GM12878 (cell line): ENCODE data around the gene RPUSD3. TPM values are rescaled to one million over a fixed set of nuclear protein-coding genes. Genes with fewer than 3 reads are reported as not detected.

Experiments
- ATF7 ChIP-seq: fragments of 450-650 bp; IDR thresholded peaks from 2 replicates; pipeline ENCODE4 v1.6.1; 2016; ENCODE audit warnings: low read depth, mild to moderate bottlenecking
- CREM ChIP-seq: IDR thresholded peaks from 2 replicates; pipeline ENCODE4 v1.6.1; 2014; ENCODE audit warnings: antibody characterized with exemption, low read depth
- EZH2 ChIP-seq: IDR thresholded peaks from 2 replicates; pipeline ENCODE4 v1.6.1; 2012; ENCODE audit warnings: low read depth, mild to moderate bottlenecking, control low read depth, inconsistent platforms, low read length, borderline replicate concordance; ENCODE audit not compliant: control insufficient read depth
- GABPA ChIP-seq: IDR thresholded peaks from 2 replicates; pipeline ENCODE4 v1.6.1; 2014; ENCODE audit warnings: antibody characterized with exemption, low read depth, mild to moderate bottlenecking, inconsistent platforms
- HCFC1 ChIP-seq: fragments of 150-350 bp; IDR thresholded peaks from 2 replicates; pipeline ENCODE4 v1.6.1; 2014; ENCODE audit warnings: low read length
- JUNB ChIP-seq: IDR thresholded peaks from 2 replicates; pipeline ENCODE4 v1.6.1; 2016; ENCODE audit warnings: antibody characterized with exemption, mild to moderate bottlenecking
- NFYA ChIP-seq: IDR thresholded peaks from 2 replicates; pipeline ENCODE4 v1.6.1; 2011; ENCODE audit warnings: low read depth, mild to moderate bottlenecking, low read length, improper control_type of control experiment, borderline replicate concordance
- NKRF ChIP-seq: fragments of 450-650 bp; conservative IDR thresholded peaks from 2 replicates; pipeline ENCODE4 v1.6.1; 2017; ENCODE audit warnings: mild to moderate bottlenecking, moderate library complexity
- POLR2AphosphoS2 ChIP-seq: IDR thresholded peaks from 2 replicates; pipeline ENCODE4 v1.6.1; 2011; ENCODE audit warnings: low read depth, mild to moderate bottlenecking, low read length, improper control_type of control experiment, moderate library complexity
- POU2F2 ChIP-seq: IDR thresholded peaks from 3 replicates; pipeline ENCODE4 v1.6.1; 2011; ENCODE audit warnings: low read depth, mild to moderate bottlenecking, low read length, borderline replicate concordance
- PRDM15 ChIP-seq: fragments of 450-650 bp; formaldehyde crosslinking; IDR thresholded peaks from 2 replicates; pipeline ENCODE4 v1.4.0; 2020; ENCODE audit warnings: mild to moderate bottlenecking, moderate library complexity
- RAD51 ChIP-seq: fragments of 450-650 bp; IDR thresholded peaks from 2 replicates; pipeline ENCODE4 v1.6.1; 2016; ENCODE audit warnings: moderate library complexity, mild to moderate bottlenecking, inconsistent platforms
- RCOR1 ChIP-seq: conservative IDR thresholded peaks from 2 replicates; pipeline ENCODE4 v1.6.1; 2012; ENCODE audit warnings: low read depth, low read length, improper control_type of control experiment
- REST ChIP-seq: IDR thresholded peaks from 2 replicates; pipeline ENCODE4 v1.6.1; 2012; ENCODE audit warnings: mild to moderate bottlenecking, low read depth, low read length
- SMARCA5 ChIP-seq: fragments of 450-650 bp; IDR thresholded peaks from 2 replicates; pipeline ENCODE4 v1.6.1; 2017; ENCODE audit warnings: mild to moderate bottlenecking
- USF1 ChIP-seq: IDR thresholded peaks from 2 replicates; pipeline ENCODE4 v1.6.1; 2011; ENCODE audit warnings: borderline replicate concordance, low read depth, mild to moderate bottlenecking, moderate library complexity, mixed read lengths, low read length; ENCODE audit not compliant: insufficient read depth; ENCODE audit errors: extremely low read length
- USF2 ChIP-seq: IDR thresholded peaks from 2 replicates; pipeline ENCODE4 v1.6.1; 2011; ENCODE audit warnings: low read depth, low read length, improper control_type of control experiment, borderline replicate concordance
- ZSCAN29 ChIP-seq: fragments of 450-650 bp; IDR thresholded peaks from 2 replicates; pipeline ENCODE4 v1.6.1; 2017; ENCODE audit warnings: mild to moderate bottlenecking, moderate library complexity
- ZZZ3 ChIP-seq: IDR thresholded peaks from 2 replicates; pipeline ENCODE4 v1.6.1; 2011; ENCODE audit warnings: low read depth; ENCODE audit not compliant: control insufficient read depth, insufficient read length
- polyA plus RNA-seq, 11 experiments: library from polyadenylated mRNA; depleted of rRNA in 4 of 11; unstranded in 6 of 11; stranded (reverse) in 5 of 11; fragments of >200 nt; fragmentation: Nextera tagmentation in 4 of 11; fragmentation: Illumina TruSeq in 1 of 11; extraction: Ambion mirVana in 4 of 11; extraction: Trizol in 1 of 11; gene quantifications; 1 replicate in 1 of 11; 2 replicates in 10 of 11; pipeline versions ENCODE4 v1.2.1 to v1.2.3, GENCODE V29; 2011 to 2016; ENCODE audit warnings: inconsistent platforms in 2 of 11, missing spikeins in 2 of 11, low read depth in 1 of 11
- total RNA-seq, 4 experiments: library from RNA; depleted of rRNA in 3 of 4; stranded (reverse); fragments of >200 nt in 3 of 4; fragmentation: Illumina TruSeq in 1 of 4; extraction: Trizol in 1 of 4; gene quantifications; 2 replicates each; pipeline versions ENCODE4 v1.2.1 to v1.2.3, GENCODE V29; 2013 to 2021

Gene RPUSD3
- total and polyA plus RNA-seq, 10 of the 15 experiments (the other 5 are each of a cell fraction or from before 2014, with no cell fraction given) = 6.4 to 72.9 (median 41.8) TPM

- TF ChIP-seq HCFC1 (peak; percentile 49), ZSCAN29 (no peak), NFYA (no peak), USF1 (no peak), USF2 (no peak), PRDM15 (CRISPR knock-in tag) (no peak), NKRF (no peak; the same call in 1 of the 2 replicates), RAD51 (no peak), POU2F2 (peak; percentile 80; the same call in 2 of the 3 replicates), GABPA (peak; percentile 82), ATF7 (peak; percentile 100), POLR2AphosphoS2 (peak; percentile 51; the same call in 1 of the 2 replicates), SMARCA5 (no peak), RCOR1 (peak; percentile 97), CREM (0 out of 2 replicates have a peak, but pooled peaks have one; percentile 27), REST (no peak), JUNB (no peak), EZH2 (no peak), ZZZ3 (no peak)
These were observed 51.2 kb downstream of the RPUSD3 start, which contains the start of the genes ARPC4 and TADA3 (continued) for GRCh38 chr3:9792405-9793160.
